B cell (primary cell): Measurements from ENCODE around the gene SETBP1. TPM values are rescaled to one million over a fixed set of nuclear protein-coding genes. Genes with fewer than 3 reads are reported as not detected.

Source experiments
- ATAC-seq: fragments of 200-7000 bp; cut with Tn5 transposase; one replicate; pipeline ENCODE4 v1.10.0; 2021; ENCODE audit warnings: low read depth, mild to moderate bottlenecking, moderate number of reproducible peaks, moderate library complexity
- CTCF ChIA-PET: fragments of 350-600 bp; sonication (Branson Sonifier 250); formaldehyde crosslinking; loops from one replicate; lab custom pipeline; 2021; ENCODE audit warnings: antibody characterized with exemption, inconsistent platforms; lab: Charles Lee
- POLR2A ChIA-PET: fragments of 350-600 bp; sonication (Branson Sonifier 250); formaldehyde crosslinking; loops from one replicate; lab custom pipeline; 2021; ENCODE audit warnings: antibody characterized with exemption; lab: Charles Lee
- DNase-seq: peaks from one replicate; pipeline ENCODE4 v3.0.0; 2013
- H2AFZ ChIP-seq: 2 replicates; pipeline ENCODE4 v1.6.1; 2012; ENCODE audit warnings: mild to moderate bottlenecking, low read depth, low read length; ENCODE audit not compliant: insufficient read depth, poor library complexity, severe bottlenecking
- H3K27ac ChIP-seq, 2 donors: 1 replicate in 1 of 2; 2 replicates in 1 of 2; pipeline ENCODE4 v1.5.1; 2012 to 2013; ENCODE audit warnings: low read length in 2 of 2, mild to moderate bottlenecking in 2 of 2, moderate library complexity in 1 of 2
- H3K27me3 ChIP-seq, 4 experiments: fragments of 200-600 bp in 1 of 4; sonication (generic) in 1 of 4; replicated peaks in 1 of 4; 1 replicate in 2 of 4; 2 replicates in 2 of 4; pipeline versions ENCODE4 v1.6.1 to v1.7.0; 2013 to 2016; ENCODE audit warnings: low read length in 3 of 4, mild to moderate bottlenecking in 2 of 4, mixed read lengths in 1 of 4, moderate library complexity in 1 of 4; ENCODE audit not compliant: insufficient read depth in 4 of 4, control insufficient read depth in 3 of 4; ENCODE audit errors: control extremely low read depth in 1 of 4
- H3K36me3 ChIP-seq, 2 experiments: replicated peaks in 1 of 2; 1 replicate in 1 of 2; 2 replicates in 1 of 2; pipeline versions ENCODE4 v1.6.1 to v1.7.1; 2013; ENCODE audit warnings: low read length in 1 of 2; ENCODE audit not compliant: insufficient read depth in 2 of 2, control insufficient read depth in 1 of 2; ENCODE audit errors: control extremely low read depth in 1 of 2, extremely low read depth in 1 of 2
- H3K4me1 ChIP-seq, 2 donors: fragments of 200-600 bp in 1 of 2; sonication (generic) in 1 of 2; 1 replicate in 1 of 2; 2 replicates in 1 of 2; pipeline versions ENCODE4 v1.5.1 to v1.6.1; 2013 to 2017; ENCODE audit warnings: low read length in 2 of 2; ENCODE audit not compliant: control insufficient read depth in 2 of 2, insufficient read depth in 2 of 2
- H3K4me2 ChIP-seq: replicated peaks from 2 replicates; pipeline ENCODE3; 2012; ENCODE audit warnings: mild to moderate bottlenecking, low read depth, low read length; ENCODE audit not compliant: poor library complexity, severe bottlenecking
- H3K4me3 ChIP-seq, 5 experiments: fragments of 200-600 bp in 1 of 5; sonication (generic) in 1 of 5; 1 replicate in 3 of 5; 2 replicates in 2 of 5; pipeline versions ENCODE4 v1.5.1 to v1.7.0; 2011 to 2016; ENCODE audit warnings: low read length in 4 of 5, mild to moderate bottlenecking in 4 of 5, low read depth in 2 of 5, control low read depth in 1 of 5, moderate library complexity in 1 of 5; ENCODE audit not compliant: insufficient read depth in 1 of 5; ENCODE audit errors: control extremely low read depth in 1 of 5, extremely low read depth in 1 of 5
- H3K79me2 ChIP-seq: fragments of 200-600 bp; sonication (generic); one replicate; pipeline ENCODE4 v1.6.0; 2016; ENCODE audit warnings: low read length; ENCODE audit not compliant: control insufficient read depth, insufficient read depth
- H3K9ac ChIP-seq: fragments of 200-600 bp; sonication (generic); 2 replicates; pipeline ENCODE4 v1.6.1; 2017; ENCODE audit warnings: mild to moderate bottlenecking, low read length, moderate library complexity
- H3K9me3 ChIP-seq, 3 donors: one replicate each; pipeline versions ENCODE4 v1.6.1 to v1.7.1; 2013; ENCODE audit warnings: low read length in 2 of 3; ENCODE audit not compliant: control insufficient read depth in 2 of 3, insufficient read depth in 1 of 3; ENCODE audit errors: control extremely low read depth in 1 of 3
- H4K20me1 ChIP-seq: 2 replicates; pipeline ENCODE4 v1.6.0; 2012; ENCODE audit warnings: mild to moderate bottlenecking, low read length; ENCODE audit not compliant: insufficient read depth, control insufficient read depth, poor library complexity, severe bottlenecking
- H3K27ac Mint-ChIP-seq: one replicate; pipeline ENCODE4 v1.8.0; 2021; ENCODE audit warnings: mixed read lengths
- H3K27me3 Mint-ChIP-seq: one replicate; pipeline ENCODE4 v1.8.0; 2021; ENCODE audit warnings: mixed read lengths
- H3K4me1 Mint-ChIP-seq: one replicate; pipeline ENCODE4 v1.8.0; 2021; ENCODE audit warnings: mixed read lengths
- H3K4me3 Mint-ChIP-seq: one replicate; pipeline ENCODE4 v1.8.0; 2021; ENCODE audit warnings: mixed read lengths
- H3K9me3 Mint-ChIP-seq: one replicate; pipeline ENCODE4 v1.8.0; 2022; ENCODE audit warnings: mixed read lengths; ENCODE audit not compliant: insufficient read depth
- EZH2 ChIP-seq: IDR thresholded peaks from 2 replicates; pipeline ENCODE4 v1.6.1; 2012; ENCODE audit warnings: borderline replicate concordance, low read depth, mild to moderate bottlenecking, moderate library complexity, low read length; ENCODE audit not compliant: insufficient read depth, poor library complexity, severe bottlenecking
- WGBS: methylation state at CpG from one replicate; pipeline ENCODE4 v1.1.5; 2013; ENCODE audit warnings: missing lambda C conversion rate; ENCODE audit not compliant: insufficient coverage; 5-methylcytosine and 5-hydroxymethylcytosine counted together
- intact Hi-C: fragments of 100-400 bp; cut with micrococcal nuclease; formaldehyde crosslinking; loops from one replicate; pipeline ENCODE4 v1.10.0; 2022
- polyA plus RNA-seq: library from polyadenylated mRNA; depleted of rRNA; stranded (reverse); fragments of >200 nt; gene quantifications from 2 replicates; pipeline ENCODE4 v1.2.3, GENCODE V29; 2012
- total RNA-seq, 2 donors: library from RNA; stranded (reverse); fragments of 120-200 nt in 1 of 2; gene quantifications; 1 replicate in 1 of 2; 2 replicates in 1 of 2; pipeline versions ENCODE4 v1.2.3 to v1.2.4, GENCODE V29; 2013 to 2022
- TF ChIP-seq, protein P1 (sequence below): fragments of 200-600 bp; IDR thresholded peaks from one replicate; pipeline ENCODE4 v1.8.0; 2022; ENCODE audit warnings: antibody characterized with exemption, mild to moderate bottlenecking

The SETBP1 gene
- total and polyA plus RNA-seq, 2 donors (not counting 1 experiment from before 2014, with no cell fraction given): 15.1 to 129 TPM

DNA sequence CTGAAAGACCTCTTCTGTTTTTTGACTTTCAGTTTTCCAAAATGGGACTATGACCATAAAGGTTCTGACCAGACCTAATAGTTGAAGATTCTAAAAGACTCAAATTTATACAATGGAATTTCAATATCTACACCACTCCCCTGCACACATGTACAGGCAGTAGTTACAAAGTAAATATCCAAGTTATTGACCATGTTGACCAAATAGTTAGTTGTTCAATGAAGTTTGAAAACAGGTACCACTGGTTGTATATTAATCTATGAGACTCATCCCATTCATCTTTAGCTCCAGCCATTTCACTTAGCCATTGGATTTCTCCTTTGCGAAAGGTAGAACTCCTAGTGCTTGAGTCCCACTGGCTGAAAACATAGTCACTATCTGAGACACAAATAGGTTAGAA is 277.4 kb downstream of the SETBP1 start:
- H3K4me3 Mint-ChIP-seq: no peak overlapping the region
- Histone ChIP-seq H3K9me3 (no peaks in the 10 kb centered on the region), H3K4me2 (no peak overlapping the region), H3K36me3 (peaks cover 0 to 76% of the 10 kb centered on the region in 2 experiments), H3K79me2 (peaks cover 20% of the 10 kb centered on the region), H3K9ac (no peak overlapping the region), H3K4me1 (no peaks in the 10 kb centered on the region), H3K27me3 (no peaks in the 10 kb centered on the region), H3K27ac (no peak overlapping the region), H3K4me3 (no peak overlapping the region), H2AFZ (no peak overlapping the region), H4K20me1 (peaks cover 5% of the 10 kb centered on the region)
- H3K9me3 Mint-ChIP-seq: no peaks in the 10 kb centered on the region
- H3K27ac Mint-ChIP-seq: no peak overlapping the region
- peaks cover 14% of the 10 kb centered on the region for H3K4me1 Mint-ChIP-seq
- TF ChIP-seq, protein P1, sequence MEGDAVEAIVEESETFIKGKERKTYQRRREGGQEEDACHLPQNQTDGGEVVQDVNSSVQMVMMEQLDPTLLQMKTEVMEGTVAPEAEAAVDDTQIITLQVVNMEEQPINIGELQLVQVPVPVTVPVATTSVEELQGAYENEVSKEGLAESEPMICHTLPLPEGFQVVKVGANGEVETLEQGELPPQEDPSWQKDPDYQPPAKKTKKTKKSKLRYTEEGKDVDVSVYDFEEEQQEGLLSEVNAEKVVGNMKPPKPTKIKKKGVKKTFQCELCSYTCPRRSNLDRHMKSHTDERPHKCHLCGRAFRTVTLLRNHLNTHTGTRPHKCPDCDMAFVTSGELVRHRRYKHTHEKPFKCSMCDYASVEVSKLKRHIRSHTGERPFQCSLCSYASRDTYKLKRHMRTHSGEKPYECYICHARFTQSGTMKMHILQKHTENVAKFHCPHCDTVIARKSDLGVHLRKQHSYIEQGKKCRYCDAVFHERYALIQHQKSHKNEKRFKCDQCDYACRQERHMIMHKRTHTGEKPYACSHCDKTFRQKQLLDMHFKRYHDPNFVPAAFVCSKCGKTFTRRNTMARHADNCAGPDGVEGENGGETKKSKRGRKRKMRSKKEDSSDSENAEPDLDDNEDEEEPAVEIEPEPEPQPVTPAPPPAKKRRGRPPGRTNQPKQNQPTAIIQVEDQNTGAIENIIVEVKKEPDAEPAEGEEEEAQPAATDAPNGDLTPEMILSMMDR: no peak
- TF ChIP-seq EZH2: no peak
- CTCF ChIA-PET: interaction anchor here (2.0 kb wide), 1 partner anchor 9 kb away, joined by 5 read pairs; no protein-coding TSS in a partner anchor
- H3K27me3 Mint-ChIP-seq: no peaks in the 10 kb centered on the region
- DNase-seq (no peak), ATAC-seq (no peak)
- WGBS: no CpG with 5 or more reads among the region's 1 CpG
- intact Hi-C loops: no loop called here
- POLR2A ChIA-PET: no interaction called here

DNA sequence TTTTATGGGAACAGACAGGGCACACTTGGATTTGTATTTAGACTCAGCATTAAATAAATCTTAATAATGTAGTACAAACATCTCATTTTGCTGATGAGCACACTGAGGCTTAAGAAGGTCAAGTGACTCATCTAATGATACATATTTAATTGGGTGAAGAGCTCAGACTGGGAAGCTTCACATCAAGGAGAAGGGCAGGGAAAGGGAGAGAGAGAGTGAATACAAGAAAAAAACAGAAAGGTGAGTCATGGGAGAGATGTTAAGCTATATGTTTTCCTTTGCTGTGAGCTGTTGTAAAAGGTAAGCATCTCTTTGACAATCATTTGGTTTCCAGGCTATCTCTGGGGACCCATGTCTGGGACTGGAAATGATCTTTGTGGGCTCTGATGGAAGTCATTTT is 277.8 kb downstream of the SETBP1 start:
- H2AFZ ChIP-seq: no peak overlapping the region
- POLR2A ChIA-PET: no interaction called here
- Mint-ChIP-seq H3K9me3 (no peaks in the 10 kb centered on the region), H3K4me1 (peaks cover 12% of the 10 kb centered on the region), H3K27ac (no peak overlapping the region), H3K27me3 (no peaks in the 10 kb centered on the region), H3K4me3 (no peak overlapping the region)
- no peaks in the 10 kb centered on the region for H3K4me1 ChIP-seq
- intact Hi-C loops: no loop called here
- TF ChIP-seq EZH2: no peak
- TF ChIP-seq, protein P1: no peak
- no peak overlapping the region for H3K4me3 ChIP-seq
- no peak overlapping the region for H3K27ac ChIP-seq
- ATAC-seq (no peak), DNase-seq (no peak)
- H3K79me2 ChIP-seq: peaks cover 20% of the 10 kb centered on the region
- no peaks in the 10 kb centered on the region for H3K9me3 ChIP-seq
- no peaks in the 10 kb centered on the region for H3K27me3 ChIP-seq
- peaks cover 5% of the 10 kb centered on the region for H4K20me1 ChIP-seq
- no peak overlapping the region for H3K4me2 ChIP-seq
- H3K9ac ChIP-seq: no peak overlapping the region
- CTCF ChIA-PET: interaction anchor here (2.0 kb wide), 1 partner anchor 10 kb away, joined by 5 read pairs; no protein-coding TSS in a partner anchor
- peaks cover 0 to 71% of the 10 kb centered on the region in 2 experiments for H3K36me3 ChIP-seq
